Suppressor macrophage treated with lipopolysaccharide for 4 hours (primary cell): ENCODE measurements around the gene LRRC46.
A peak's percentile ranks its signal among the peaks of the same experiment; 100 is the strongest.

Experiments used
- DNase-seq: peaks from one replicate; pipeline ENCODE4 v3.0.0-alpha.2; 2020

Gene LRRC46

DNA sequence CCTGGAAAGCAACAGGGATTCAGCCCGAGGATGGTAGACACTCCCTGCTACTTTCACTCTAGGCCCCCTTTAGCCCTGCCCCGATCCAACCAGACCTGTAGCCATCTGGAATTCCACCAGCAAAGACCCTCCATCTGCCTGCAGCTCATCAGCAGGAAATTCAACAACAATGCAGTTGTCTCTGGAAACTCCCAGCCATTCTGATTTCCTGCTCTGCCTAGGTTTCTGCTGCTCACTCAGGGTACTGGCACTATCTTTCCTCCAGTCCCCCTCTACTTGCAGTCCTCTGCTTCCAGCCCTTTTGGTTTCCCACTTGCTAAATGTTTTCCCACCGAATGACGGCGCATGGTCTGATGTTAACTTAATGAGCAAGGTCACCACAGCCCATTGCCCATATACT lies 22.1 kb downstream of the LRRC46 start:
- DNase-seq, result no peak

DNA sequence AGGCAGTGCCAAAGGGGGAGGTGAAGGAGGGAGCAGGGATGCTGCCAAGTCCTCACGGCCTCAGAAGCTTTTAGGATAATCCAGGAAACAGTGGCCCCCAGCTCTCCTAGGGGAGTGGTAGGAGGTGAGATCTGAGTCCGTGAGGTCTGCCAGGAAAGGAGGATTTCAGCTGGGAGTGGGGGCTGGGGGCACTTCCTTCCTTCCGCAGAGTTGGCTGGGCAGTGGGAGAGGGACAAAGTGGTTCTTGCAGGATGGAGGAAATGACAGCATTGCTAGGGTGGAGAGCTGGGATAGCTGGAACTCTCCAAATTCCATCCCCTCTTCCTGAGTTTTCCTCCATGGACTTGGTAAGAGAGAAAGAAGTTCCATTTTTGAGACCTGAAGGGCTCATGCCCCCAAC lies 24.3 kb downstream of the LRRC46 start:
- no peak for DNase-seq

DNA sequence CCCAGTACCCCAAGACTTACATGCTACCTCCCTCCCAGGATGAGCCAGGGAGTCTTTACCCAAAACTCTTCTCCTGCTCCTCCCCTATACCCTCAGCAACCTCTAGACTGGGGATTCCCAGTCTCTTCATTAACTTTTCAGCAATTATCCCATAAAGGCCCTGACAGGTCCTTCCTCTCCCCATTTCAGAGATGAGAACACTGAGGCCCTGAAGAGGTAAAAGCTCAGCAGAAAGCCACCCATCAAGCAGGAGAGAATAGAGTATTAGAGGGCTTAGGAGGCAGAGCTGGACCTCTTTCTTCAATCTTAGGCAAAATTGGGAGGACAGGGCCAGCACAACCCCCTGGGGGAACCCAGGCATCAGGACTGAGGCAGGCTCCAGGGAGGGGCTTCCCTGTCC lies 25.4 kb downstream of the LRRC46 start:
- no peak for DNase-seq

DNA sequence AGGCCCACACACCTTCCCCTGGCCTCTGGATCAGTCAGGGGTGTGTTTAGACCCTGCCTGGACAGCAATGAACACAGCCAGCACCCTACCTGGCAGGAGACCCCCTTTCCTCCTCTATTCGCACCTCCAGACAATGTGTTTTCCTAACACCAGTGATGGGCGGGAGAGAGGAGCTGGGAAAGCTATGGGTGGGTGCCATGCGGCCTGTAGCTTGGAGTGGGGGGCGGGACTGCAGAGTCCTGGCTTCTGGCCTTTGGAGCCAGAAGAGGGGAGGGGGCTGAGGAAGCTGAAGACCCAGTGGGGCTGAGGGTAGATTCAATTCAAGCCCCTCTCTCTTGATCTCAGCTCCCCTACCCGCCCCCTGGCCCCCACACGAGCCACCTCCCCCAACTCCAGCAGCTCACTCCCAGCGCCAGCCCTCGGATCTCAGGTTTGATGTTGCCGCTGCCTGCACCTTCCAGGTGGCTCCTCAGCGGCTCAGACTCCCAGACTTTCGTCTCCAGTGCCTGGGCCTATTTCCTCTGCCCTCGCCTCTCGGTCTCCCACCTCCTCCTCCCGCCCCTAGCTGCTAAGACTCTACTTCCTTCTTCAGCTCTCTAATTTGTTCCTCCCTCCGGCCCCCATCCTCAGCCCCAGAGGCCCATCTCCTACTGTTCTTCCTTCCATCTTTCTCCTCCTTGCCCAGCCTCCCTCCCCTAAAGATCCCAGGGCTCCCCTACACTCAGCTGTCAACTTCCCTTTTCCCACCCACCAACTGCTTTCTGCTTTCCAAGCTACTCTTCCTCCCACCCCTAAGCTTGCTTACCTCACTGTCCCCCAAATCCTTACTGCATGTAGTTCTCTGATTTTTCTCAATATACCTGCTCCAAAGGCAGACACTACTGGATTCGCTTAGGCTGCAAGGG lies 26.3 kb downstream of the LRRC46 start:
- peak; percentile 28 for DNase-seq

DNA sequence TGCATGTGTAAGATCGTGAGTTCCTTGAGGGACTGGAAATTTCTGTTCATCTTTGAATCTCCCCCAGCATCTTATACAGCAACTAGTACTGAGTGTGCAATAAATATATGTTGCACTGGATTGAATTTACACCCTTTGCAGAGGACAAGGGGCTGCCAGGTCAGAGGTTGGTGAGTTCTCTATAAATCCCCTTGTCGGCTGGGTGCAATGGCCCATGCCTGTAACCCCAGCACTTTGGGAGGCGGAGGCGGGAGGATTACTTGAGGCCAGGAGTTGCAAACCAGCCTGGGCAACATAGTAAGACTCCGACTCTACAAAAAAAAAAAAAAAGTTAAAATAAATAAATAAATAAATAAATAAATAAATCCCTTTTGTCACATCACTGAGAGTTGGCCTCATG lies 28.9 kb downstream of the LRRC46 start:
- DNase-seq, result no peak

DNA sequence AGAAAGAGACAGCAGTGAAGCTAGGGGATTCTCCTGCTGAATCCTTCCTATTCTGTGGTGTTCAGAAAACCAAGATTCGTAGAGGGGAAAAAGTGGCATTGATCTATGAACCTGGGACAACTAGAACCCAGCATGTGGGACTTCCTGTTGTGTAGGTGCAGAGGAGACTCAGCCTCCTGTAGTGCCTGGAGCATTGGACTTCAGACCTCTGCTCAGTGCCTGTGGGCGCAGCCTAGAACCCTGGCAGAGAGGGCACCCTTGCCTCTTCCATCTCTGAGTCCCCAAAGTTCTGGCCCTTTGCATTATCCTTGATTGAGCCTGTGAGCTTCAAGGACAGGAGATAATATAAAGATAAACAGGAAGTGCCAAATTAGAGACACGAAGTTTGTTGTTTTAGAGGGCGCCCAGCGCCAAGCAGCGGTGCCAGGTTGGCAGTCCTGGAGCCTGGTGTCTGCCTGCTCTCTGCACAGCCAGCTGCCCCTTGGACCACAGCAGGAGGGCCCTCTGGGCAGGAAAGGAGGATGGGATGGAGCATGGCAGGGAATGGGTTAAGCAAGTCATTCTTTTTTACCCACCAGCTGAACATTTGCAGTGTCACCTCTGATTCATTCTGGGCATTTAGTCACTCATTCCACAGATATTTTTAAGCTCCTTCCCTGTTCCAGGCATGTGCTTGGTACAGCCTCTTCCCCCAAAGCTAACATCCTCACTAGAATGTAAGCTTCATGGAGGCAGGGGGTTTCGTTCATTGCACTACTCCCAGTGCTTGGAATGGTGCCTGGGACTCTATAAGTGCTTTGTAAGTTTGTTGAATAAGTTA lies 31.4 kb downstream of the LRRC46 start:
- DNase-seq, result peak; percentile 51

DNA sequence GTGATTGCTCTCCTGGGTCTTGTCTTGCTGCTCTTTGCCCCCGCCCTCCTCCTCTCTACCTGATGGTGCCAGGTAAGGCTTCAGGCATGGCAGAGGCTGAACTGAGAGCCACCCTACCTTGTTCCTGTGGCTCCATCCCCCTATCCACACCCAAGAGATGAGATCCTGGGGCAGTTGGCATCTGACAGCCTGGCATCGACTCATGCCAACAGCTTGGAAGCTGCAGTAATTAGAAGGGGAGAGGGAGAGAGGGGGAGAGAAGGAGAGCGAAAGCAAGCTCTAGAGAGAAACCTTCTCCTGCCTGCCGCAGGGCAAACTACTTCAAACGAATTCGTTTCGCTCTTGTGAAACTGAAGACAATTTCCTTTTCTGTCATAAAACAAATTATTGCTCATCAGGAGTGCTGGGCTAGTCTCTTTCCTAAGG lies 33.3 kb downstream of the LRRC46 start:
- peak; percentile 19 for DNase-seq

DNA sequence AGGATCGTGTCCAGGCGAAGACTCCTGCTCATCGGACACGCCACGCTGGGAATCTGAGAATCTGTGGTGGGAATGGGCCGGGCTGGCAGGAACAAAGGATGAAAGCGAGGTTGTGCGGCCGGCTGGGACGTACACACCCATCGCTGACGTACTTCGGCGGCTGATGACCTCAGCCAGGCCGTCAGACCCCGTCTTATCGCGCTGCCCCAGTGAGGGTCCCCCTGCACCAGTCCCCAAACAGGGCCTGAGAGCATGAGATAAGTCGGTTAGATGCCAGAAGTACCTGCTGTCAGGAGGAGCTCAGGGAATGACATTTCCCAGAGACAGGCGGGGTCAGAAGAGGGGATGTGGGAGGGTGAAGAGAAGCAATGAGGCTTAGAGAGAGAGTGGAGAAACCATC lies 35.5 kb downstream of the LRRC46 start:
- DNase-seq, result no peak

DNA sequence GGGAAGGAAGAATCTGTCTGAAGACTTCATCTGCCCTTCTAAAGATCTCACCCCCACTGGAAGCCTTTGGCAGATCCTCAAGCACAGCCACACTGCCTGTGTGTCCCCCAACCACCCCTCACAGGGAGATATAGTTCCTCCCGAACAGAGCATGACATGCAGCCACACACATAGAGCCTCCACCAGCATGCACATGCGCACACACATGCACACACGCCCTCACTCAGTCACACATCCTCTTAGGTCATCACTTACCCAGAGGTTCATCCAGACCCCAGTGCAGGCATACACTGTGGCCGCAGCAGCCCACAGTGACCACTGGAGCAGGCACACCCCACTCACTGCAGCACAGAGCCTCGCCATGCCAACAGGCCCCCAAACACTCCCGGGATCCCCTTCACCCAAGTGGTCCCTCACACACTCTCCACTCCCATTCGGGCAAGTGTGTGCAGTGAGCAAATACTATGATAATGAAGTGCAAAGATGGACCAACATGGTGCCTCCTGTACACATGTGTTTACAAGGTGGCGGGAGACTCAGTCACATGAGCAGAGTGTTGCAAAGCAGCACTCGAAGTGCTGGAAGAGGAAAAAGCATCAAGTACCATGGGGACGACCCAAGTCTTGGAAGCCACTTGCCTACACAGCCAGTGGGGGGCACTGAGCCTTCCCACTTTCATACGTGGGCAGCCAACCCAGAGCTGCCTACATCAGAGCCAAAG lies 36.5 kb downstream of the LRRC46 start:
- DNase-seq, result no peak

DNA sequence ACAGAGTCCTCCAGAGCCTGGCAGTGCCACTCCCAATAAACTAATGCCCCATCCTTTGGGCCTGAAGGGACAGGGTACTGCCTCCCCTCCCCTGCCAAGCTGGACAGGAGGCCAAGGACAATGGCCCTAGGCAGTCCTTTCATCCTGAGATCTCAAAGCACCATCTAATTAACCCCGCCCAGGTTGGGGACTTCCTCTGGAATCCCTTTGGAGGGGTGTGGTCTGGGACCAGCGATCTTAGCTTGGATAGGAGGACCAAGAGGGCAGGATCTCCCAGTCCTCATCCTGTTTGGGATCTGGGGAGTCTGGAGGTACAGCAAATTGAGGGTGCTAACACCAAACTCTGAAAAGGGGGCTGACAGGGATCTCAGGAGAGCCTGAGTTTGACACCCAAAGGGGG lies 37.6 kb downstream of the LRRC46 start:
- no peak for DNase-seq

DNA sequence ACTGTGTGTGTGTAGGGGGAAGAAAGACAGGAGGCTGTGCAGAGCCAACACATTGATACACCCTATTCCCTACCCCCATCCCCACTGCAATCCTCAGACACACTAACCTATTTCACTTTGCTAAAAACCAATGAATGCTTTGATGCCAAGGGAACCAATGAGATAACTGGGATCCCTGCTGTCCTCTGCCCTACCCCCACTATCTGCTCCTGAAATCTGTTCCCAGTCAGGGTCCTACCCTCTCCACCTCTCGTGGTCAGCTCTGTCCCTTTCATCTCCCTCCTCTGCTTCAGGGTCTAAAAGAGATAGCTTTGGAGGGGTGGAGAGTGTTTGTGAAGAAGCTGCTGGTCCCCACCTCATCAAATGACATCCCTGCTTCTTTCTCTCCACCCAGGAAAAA lies 38.6 kb downstream of the LRRC46 start:
- DNase-seq, result no peak

DNA sequence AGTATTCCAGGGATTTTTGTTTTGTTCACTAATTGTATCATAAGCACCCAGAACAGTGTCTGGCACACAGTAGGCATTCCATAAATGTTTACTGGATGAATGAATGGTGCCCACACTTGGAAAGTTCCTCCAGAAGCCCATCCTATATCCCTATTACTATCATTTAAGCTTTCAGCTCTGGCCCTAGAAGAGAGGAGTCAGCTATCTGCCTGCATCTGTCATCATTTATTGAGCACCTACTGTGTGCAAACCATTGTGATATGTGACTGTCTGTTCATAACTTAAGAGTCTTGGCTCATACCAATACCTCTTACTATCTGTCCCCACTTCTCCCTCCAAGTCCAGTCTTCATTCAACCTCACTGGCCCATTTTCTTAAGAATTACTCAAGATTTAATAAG lies 39.6 kb downstream of the LRRC46 start:
- DNase-seq, result no peak

DNA sequence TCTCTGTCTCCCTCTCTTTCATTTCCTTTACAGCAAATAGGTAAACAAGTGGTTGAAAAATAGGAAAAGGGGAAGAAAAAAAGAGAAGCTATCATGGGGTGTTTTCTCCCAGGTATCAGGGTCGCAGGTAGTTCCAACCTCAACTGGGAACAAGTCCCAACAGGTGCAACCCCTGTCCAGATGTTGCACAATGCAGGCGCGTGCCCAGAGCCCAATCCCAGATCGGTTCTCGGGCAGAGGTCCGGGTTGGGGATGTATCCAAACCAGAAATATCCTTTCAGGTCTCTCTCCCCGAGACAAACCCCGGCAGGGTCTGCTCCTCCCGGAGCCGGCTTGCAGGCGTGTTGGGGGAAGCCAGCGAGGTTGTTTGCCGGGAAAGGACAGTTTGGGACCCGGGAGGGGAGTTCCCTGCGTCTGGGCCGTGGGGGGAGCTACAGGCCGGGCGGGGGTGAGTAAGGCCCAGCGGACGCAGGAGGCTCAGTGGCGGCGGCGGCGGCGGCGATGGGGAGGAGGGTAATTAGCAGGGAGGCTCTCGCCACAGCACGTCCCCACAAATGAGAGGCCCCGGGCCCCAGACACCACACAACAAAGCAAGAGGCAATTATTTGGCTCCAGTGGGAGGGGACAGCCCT lies 40.7 kb downstream of the LRRC46 start:
- DNase-seq, result peak; percentile 77

DNA sequence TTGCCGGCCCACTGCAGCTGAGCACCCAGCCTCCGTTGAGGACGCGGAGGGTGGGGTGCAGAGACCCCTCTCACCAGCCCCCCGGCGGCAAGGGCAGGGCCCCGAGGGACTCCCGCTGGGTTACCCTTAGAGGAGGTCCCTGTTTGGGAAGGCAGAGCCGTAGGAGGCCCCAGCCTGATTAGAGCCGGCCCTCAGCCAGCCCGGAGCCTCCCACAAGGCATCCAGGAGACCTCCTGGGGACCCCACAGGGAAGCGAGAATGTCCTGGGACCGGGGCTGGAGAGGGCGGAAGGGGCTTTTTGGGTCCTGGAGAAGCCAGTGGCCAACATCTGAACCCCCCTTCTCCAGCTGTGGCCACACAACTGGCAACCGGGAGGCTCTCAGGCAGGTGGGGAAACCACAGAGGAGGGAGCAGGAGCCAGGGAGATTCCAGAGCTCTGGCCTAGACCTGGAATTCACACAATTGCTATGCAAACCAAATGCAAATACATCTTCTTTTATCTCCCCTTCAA lies 41.2 kb downstream of the LRRC46 start:
- no peak for DNase-seq

DNA sequence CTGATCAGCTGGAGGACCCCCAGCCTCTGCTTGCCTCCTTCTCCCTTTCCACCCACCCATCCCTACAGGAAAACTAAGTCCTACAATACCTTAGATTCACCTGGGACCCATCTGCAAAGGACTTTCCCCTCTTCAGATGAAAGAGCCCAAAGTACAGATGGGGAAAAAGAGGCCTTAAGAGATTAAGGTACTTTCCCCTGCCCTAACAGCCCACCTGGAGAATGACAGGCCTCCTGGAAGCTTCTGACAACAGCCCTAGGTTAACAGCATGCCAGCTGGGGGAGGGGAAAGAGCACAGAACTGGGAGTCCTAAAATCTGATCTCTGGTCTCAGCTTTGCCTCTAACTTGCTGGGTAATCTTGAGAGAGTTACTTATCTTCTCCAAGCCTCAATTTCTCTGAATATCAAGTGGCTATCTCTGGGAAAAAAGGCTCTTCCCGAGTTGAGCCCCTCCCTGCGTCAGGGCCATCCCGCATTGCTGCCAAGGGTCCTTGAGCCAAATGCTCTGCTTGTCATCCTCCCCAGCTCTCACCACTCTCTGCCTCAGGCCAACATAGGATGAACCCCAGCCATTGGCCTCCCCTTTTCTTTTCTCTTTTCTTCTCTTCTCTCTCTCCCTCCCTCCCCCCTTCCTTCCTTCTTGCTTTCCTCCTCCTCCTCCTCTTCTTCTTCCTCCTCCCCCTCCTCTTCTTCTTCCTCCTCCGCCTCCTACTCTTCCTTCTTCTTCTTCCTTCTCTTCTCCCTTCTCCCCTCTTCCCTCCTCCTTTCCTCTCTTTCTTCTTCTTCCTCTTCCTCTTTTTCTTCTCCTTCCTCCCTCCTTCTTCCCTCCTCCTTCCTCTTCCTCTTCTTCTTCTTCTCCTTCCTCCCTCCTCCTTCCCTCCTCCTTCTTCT lies 42.0 kb downstream of the LRRC46 start:
- no peak for DNase-seq

DNA sequence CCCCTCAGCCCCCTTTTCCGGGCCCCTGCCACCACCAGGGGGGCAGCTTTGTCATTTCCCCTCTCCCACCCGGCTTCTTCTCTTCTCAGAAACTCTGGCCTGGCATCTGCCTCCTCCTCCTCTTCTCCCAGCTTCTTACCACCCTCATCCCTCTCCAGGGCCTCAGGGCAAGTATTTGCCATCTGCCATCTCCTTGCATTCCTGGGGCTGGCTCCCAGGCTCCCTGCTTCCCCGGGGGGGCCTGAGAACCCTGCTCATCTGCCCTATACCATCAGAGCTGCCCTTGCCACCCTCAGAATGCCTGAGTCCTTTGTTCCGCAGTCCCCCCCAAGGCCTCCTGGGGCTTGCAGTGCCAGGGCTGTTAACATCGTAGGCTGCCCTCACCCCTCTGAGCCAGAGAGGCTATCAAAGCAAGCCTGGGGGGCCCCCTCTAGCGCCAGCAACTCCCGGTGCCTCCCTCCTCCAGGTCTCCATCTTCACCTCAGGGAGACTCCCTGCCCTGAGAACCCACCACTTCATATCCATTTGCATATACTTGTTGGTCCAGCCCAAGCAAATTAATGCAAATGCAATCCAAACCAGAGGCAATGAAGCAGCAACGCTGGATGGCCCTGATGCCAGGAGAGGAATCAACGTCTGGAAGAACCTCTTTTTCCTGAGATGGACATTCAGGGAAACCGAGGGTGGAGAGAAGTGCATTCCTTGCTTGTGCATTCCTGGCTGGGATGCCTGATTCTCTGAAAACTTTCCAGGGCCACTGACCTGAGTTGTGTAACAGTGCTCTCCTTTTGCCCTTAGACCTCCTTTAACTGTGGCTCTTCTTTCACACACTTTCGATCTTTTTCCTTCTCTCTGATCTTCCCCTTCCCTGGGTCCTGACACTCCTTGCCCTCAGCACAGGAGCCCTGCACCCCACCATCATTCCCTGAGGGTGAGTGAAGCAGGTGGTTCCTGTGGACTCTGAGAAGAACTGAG lies 43.8 kb downstream of the LRRC46 start:
- no peak for DNase-seq

DNA sequence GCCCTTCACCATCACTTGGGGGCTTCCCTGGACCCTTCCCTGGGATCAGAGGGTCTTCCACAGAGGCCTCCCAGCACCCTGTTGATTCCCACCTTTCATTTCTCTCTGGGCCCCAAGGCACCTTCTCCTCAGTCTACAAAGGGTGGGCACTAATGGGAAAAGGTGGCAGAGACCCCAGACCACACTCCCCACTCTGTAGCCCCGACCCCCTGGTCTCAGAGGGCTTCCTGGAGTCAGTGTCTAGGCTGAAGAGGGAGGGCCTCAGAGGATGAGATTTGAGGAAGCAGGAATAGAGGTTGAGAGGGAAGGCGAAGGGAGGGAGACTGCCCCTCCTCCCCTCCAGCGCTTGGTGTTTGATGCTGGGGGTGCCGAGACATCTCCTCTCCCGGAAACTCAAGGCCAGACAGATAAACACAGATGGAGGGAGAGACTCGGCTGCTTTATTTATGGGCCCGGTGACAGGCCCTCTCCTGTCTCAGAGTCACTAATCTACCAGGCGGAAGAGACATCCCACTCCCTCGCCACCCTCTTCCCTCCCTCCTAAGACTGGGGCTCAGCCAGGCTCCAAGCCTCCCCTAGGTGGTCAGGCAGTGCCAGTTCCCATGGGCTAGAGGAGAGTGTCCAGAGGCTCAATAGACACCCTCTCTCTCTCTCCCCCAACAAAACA lies 46.0 kb downstream of the LRRC46 start:
- no peak for DNase-seq

DNA sequence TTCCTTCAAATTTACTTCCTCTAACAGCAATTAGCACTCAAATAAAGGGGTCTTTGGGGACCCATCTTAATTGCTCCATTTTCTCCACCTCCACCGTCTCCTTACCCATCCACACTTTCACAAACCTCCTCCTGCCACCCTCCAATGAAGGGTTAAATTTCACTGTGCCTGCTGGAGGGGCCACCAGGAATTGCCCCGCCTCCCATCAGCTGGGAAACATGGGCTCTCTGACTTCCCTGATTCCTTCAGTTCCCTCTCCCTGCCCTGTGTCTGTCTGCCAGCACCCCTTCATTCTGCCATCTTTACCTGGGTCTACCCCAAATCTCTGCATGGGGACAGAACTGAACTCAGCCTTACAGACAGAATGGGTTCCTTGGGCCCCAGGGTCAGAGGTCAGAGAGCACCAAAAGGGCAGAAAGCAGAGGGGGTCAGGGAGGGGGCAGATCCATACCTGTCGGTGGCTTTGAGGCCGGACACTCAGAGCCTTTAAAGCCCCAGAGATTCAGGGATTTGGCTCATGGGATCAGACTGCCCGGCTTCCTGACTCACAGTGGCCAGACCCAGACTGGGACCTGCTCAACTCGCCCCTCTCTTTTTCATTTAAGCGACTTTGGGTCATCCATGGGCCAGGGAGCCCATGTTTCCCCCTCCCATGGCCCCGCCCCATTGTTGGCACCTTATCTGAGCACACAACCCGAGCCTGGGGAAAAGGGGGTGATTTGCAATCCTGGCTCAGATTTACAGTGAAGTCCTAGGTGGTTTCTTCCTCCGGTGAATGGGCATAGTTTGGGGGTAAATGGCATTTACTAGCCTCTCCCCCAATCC lies 46.9 kb downstream of the LRRC46 start:
- no peak for DNase-seq
